ENCODE data around the gene DPPA5.
A peak's percentile ranks its signal among the peaks of the same experiment; 100 is the strongest.
"Not testable (repeated sequence)": the region's sequence is repeated elsewhere in the genome, so short reads cannot be mapped to it uniquely, and the experiment has no call there.

DPPA5 gene

GRCh38 chr6:73363537-73363875, 9.4 kb upstream of the DPPA5 start:
- DNase-seq: no peak

- no peak for DNase-seq
Measured at GRCh38 chr6:73362869-73363536, 8.9 kb upstream of the DPPA5 start.

GRCh38 chr6:73362358-73362757, 8.3 kb upstream of the DPPA5 start, which contains the start of gene KHDC3L:
TSS of gene KHDC3L (plus strand) at chr6:73362658. CDS start at chr6:73362730, 72 bp downstream.
- DNase-seq: no peak

- no peak for DNase-seq
Measured at GRCh38 chr6:73349311-73349710, 4.8 kb downstream of the DPPA5 start.

GRCh38 chr6:73348550-73349204, 5.4 kb downstream of the DPPA5 start:
- no peak for DNase-seq

- no peak for DNase-seq
Measured at GRCh38 chr6:73343164-73343563, 10.9 kb downstream of the DPPA5 start.

GRCh38 chr6:73342174-73342573, 11.9 kb downstream of the DPPA5 start:
- DNase-seq: no peak

- DNase-seq: no peak
Measured at GRCh38 chr6:73341335-73341734, 12.7 kb downstream of the DPPA5 start.

- DNase-seq: no peak
Measured at GRCh38 chr6:73340048-73340447, 14.0 kb downstream of the DPPA5 start.

- DNase-seq: no peak
Measured at GRCh38 chr6:73339340-73339739, 14.7 kb downstream of the DPPA5 start.

- no peak for DNase-seq
Measured at GRCh38 chr6:73329201-73329600, 24.9 kb downstream of the DPPA5 start.

- DNase-seq: no peak
Measured at GRCh38 chr6:73328790-73329189, 25.3 kb downstream of the DPPA5 start.

GRCh38 chr6:73325656-73326055, 28.4 kb downstream of the DPPA5 start:
- no peak for DNase-seq

GRCh38 chr6:73323323-73323722, 30.8 kb downstream of the DPPA5 start:
- no peak for DNase-seq

GRCh38 chr6:73314577-73315492, 39.2 kb downstream of the DPPA5 start:
- no peak for DNase-seq

GRCh38 chr6:73310503-73310845, 43.6 kb downstream of the DPPA5 start:
- DNase-seq: not testable (repeated sequence)

GRCh38 chr6:73309785-73310502, 44.1 kb downstream of the DPPA5 start:
- DNase-seq: peak; percentile 74

- peak; percentile 49 for DNase-seq
Measured at GRCh38 chr6:73309535-73309784, 44.6 kb downstream of the DPPA5 start.

GRCh38 chr6:73308712-73309534, 45.2 kb downstream of the DPPA5 start:
- DNase-seq: peak; percentile 49

- not testable (repeated sequence) for DNase-seq
Measured at GRCh38 chr6:73303773-73304172, 50.3 kb downstream of the DPPA5 start.
